ENCODE results near the gene FOXD4L6.
A peak's percentile ranks its signal among the peaks of the same experiment; 100 is the strongest.
"Not testable (repeated sequence)": the region's sequence is repeated elsewhere in the genome, so short reads cannot be mapped to it uniquely, and the experiment has no call there.

The FOXD4L6 gene

DNA sequence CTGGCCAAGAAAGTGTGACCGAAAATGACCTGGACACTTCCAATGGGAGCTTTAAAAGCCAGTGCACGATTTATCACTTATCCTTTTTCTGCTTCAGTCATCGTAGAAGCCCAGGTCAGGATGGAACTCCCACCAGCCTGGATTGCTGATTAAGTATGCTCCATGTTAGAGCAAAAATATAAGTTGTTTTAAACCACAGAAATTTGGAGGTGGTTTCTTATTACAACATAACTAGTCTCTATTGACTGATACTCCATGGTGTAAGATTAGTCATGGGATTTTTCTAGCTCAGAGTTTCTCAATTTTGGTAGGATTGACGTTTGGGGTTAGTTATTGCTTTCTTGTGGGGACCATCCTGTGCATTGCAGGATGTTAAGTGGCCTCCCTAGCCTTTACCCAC is 29.7 kb downstream of the FOXD4L6 start:
- DNase-seq = peak in 1 of 2 donors; percentile 8

DNA sequence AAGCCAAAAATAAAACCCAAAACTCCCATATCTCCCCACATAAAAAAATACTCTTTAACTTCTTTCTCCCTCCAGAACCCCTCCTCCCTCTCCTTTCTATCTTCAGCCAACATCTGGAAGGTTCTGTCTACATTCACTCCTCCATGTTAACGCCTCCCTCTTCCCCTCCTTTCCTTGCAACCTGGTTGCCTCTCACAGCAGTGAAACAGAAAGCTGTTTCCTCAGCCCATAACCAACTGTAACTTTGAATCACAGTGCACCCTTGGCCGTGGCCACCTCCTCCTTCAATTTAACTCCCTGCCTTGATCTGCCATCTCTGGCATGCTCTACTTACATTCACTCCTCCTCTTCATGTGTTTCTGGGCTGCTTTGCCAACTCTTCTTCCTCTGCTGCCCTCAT is 33.4 kb downstream of the FOXD4L6 start:
- not testable (repeated sequence) for DNase-seq

- not testable (repeated sequence) for DNase-seq
These were observed 34.3 kb downstream of the FOXD4L6 start for GRCh38 chr9:41094010-41094773.

GRCh38 chr9:41090922-41091321 is 37.6 kb downstream of the FOXD4L6 start:
- not testable (repeated sequence) for DNase-seq

GRCh38 chr9:41090386-41090785 is 38.1 kb downstream of the FOXD4L6 start:
- not testable (repeated sequence) for DNase-seq

DNA sequence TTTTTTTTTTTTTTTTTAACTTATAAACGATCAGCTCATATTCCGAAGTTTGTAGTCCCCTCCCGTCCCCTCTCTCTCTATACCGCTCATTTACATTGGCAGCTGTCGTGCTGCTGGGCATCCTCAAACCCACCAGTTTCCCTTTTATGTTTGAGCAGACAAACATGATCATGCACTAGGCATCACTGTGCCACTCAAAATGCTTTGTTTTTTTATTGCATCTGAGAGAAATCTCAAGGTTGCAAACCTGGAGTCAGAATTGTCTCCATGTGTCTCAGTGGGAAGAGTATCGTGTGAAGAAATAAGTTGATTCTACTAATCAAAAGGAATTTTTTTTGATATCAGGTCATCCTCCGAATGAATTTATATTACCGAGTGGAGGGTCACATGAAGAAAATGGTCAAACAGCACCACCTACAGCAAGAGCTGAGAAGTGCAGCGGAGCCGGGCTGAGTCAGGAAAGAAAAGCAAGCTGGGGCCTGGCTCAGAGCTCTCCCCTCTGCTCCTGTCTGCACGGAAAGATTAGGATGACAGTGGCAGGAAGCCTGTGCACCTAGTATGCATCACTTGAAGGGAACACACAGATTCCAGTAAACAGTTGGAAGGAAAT is 39.9 kb downstream of the FOXD4L6 start:
- not testable (repeated sequence) for DNase-seq

DNA sequence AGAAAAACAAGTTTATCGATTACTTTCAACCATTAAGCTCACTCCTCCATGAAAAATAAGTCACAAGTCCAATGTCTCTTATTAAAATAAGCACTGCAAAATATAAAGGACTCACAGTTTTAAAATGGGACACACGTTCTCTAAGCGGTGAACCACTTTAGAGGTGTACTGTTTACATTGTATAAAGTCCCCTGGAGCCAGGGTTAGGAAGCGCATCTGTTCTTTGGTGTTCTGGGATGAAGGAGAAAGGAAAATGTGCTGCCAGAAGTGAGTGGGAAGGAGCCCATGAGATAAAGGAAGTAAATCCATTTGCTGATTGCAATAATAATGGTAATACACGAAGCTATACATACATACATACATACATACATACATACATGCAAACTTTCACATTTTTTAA is 40.6 kb downstream of the FOXD4L6 start:
- DNase-seq = not testable (repeated sequence)

DNA sequence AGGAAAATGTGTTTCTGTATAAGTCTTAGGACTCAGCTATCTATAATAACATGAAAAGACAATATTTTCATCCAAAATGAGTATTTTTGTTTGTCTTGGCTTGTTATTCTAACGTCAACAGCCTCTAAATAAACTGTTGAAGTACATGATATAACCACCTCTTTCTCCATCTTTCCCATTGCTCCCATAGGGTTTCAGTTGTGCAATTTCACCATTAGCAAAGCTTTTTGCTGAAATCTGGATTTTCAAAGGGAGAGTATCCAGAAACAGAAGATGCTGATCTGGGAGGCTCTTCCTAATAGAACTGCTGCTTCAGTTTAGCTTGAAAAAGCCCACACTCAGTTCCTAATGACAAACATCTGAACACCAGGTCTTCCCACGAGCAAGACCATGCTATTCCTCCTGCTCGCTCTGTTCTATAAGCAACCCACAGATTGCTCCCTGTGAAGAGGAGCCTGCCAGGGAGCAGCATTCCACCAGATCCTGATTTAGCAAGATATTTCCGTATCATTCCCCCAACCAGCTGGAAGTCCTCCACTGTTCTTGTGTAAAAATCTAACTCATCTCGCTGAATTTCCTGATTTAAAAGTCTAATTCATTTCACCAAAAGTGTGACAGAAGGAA is 41.2 kb downstream of the FOXD4L6 start:
- DNase-seq = not testable (repeated sequence)

DNA sequence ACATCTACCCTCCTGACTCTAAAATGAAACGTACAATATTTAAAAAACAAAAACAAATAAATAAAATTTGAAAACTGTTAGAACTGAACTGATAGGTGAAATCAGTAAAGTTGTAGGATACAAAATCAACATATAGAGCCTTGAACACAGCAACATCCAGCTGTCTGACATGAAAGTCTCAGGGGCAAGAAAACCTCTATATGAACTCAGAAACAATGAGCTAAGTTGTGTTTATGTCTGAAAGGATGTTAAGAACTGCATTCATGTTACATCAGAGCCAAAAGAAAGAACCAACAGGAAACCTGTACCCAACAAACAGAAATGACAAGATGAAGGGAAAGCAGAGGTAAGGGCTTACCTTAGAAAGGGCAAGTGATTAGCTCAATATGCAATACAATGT is 41.8 kb downstream of the FOXD4L6 start:
- not testable (repeated sequence) for DNase-seq

DNA sequence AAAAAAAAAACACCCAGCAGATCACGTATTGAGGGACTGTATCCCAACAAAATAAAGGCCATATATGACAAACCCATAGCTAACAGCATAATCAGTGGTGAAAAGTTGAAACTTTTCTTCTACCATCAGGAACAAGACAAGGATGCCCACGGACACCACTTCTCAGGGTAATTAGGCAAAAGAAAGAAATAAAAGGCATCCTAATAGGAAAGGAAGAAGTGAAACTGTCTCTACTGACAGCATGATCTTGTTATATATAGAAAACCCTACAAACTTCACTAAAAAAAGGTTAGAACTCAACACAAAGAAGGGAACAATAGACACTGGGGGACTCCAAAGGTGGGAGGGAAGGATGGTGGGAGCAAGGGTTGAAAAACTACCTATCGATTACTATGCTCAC is 42.3 kb downstream of the FOXD4L6 start:
- DNase-seq = not testable (repeated sequence)

GRCh38 chr9:41082358-41082757 is 46.1 kb downstream of the FOXD4L6 start:
- DNase-seq = not testable (repeated sequence)

GRCh38 chr9:41079464-41079863 is 49.0 kb downstream of the FOXD4L6 start:
- not testable (repeated sequence) for DNase-seq

DNA sequence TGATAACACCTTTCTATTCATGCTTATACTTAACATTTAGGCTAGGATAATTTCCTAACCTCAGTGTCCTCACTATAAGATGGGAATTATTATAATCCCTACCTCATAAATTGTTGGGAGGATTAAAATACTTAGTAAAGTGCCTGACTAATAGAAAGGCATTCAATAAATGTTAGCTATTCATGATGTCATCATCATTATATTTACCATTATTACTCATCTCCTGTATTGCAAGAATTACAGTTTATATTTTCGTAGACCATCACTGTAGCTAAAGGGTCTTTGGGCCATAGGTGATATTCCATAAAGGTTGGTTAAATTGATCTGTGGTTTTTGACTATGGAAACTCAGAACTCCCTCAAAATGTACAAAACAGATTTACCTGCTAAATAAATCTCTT is 50.9 kb downstream of the FOXD4L6 start:
- DNase-seq = not testable (repeated sequence)

Measured in inflammatory macrophage (primary cell).